ENCODE results near the gene GJC3.
"Not testable (repeated sequence)": the region's sequence is repeated elsewhere in the genome, so short reads cannot be mapped to it uniquely, and the experiment has no call there.

Gene GJC3, protein sequence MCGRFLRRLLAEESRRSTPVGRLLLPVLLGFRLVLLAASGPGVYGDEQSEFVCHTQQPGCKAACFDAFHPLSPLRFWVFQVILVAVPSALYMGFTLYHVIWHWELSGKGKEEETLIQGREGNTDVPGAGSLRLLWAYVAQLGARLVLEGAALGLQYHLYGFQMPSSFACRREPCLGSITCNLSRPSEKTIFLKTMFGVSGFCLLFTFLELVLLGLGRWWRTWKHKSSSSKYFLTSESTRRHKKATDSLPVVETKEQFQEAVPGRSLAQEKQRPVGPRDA

DNA sequence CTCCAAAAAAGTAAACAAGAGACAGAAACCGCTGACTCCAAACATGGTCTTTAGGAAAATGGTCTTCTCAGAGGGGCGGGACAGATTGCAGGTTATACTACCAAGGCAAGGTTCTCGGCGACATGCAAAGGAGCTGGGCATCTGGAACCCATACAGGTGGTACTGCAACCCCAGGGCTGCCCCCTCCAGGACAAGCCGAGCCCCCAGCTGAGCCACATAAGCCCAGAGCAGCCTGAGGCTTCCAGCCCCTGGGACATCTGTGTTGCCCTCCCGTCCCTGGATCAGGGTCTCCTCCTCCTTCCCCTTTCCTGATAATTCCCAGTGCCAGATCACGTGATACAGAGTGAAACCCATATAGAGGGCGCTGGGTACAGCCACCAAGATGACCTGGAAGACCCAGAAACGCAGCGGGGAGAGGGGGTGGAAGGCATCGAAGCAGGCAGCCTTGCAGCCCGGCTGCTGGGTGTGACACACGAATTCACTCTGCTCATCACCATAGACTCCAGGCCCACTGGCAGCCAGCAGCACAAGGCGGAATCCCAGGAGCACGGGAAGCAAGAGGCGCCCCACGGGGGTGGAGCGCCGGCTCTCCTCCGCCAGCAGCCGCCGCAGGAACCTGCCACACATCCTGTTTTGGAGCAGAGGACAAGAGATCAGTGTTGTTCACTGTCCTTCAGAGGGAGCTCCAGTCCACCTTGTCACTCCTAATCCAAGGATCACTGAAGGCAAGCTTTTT lies at the start of gene GJC3:
GJC3 (minus strand) TSS at position 627 of the 736 bp plus-strand sequence; CDS start at position 627, 0 bp downstream.
- DNase-seq (ENCODE audit: low read depth in 1 of 2, low spot score in 1 of 2) = peak; percentile 2 to 11

DNA sequence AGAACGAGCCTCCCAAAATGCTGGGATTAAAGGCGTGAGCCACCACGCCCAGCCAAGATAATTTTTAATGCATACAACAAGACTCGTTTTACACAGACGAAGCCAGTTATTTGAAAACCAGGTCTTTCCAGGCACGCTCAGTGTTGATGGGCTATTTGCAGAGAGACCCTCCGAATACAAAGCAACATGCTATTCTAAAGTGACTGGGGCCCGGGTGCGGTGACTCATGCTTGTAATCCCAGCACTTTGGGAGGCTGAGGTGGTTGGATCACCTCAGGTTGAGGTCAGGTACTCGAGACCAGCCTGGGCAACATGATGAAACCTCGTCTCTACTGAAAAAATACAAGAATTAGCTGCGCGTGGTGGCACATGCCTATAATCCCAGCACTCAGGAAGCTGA lies 47.2 kb upstream of the GJC3 start:
- DNase-seq (ENCODE audit: low read depth in 1 of 2, low spot score in 1 of 2) = no peak

DNA sequence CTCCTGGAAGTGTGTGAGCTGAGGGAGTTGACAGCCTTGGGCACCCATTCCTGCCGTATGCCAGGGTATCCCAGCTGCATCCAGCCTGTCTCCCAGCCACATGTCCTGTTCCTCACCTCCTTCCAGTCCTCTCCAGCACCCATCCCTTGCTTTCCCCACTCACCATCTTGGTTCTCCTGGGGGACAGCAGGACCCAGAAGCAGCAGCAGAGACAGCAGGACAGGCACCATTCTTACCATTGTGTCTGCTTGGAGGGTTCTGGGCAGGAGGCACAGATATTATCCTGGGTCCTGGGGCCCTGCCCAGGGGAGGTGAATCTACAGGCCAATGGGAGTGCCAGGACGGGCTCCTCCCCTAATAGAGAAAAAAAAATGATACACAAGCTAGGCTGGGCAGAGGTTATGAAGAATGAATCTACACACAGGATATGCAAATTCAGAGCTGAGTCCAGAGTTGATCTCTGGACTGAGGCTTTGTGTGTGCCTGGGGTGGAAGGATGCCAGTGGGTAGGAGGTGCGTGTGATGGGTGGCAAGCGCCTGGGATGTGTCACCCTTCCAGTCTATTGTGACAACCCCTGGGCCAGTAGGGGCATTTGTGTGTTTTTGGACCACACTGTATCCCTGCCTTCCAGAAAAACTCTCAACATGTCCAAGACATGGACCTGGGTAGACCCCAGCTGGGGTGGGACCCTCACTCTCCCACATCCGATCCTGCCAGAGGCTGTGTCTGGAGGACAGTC lies 46.5 kb upstream of the GJC3 start, which contains the start of gene AZGP1:
AZGP1 (minus strand) TSS at position 250 of the 740 bp plus-strand sequence; CDS start at position 239, 11 bp downstream.
- no peak for DNase-seq (ENCODE audit: low read depth in 1 of 2, low spot score in 1 of 2)

DNA sequence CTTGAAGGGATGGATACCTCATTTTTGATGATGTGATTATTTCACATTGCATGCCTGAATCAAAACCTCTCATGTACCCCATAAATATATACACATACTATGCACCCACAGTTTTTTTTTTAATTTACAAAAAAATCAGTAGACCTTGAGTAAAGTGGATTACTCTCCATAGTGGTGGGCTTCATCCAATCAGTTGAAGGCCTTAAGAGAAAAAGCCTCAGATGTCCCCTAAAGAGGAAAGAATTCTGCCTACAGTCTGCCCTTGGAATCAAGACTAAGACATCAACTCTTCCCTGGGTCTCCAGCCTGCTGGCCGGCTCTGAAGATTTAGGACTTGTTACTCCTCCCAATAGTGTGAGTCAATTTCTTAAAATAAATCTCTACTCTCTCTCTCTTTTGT lies 45.3 kb upstream of the GJC3 start:
- no peak for DNase-seq (ENCODE audit: low read depth in 1 of 2, low spot score in 1 of 2)

DNA sequence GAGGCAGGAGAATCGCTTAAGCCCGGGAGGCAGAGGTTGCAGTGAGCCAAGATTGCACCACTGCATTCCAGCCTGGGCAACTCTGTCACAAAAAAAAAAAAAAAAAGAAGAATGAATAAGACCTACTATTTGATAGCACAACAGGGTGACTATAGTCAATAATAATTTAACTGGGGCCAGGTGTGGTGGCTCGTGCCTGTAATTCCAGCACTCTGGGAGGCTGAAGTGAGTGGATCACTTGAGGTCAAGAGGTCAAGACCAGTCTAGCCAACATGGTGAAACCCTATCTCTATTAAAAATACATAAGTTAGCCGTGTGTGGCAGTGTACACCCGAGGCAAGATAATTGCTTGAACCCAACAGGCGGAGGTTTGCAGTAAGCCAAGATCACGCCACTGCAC lies 44.4 kb upstream of the GJC3 start:
- DNase-seq (ENCODE audit: low read depth in 1 of 2, low spot score in 1 of 2) = not testable (repeated sequence)

DNA sequence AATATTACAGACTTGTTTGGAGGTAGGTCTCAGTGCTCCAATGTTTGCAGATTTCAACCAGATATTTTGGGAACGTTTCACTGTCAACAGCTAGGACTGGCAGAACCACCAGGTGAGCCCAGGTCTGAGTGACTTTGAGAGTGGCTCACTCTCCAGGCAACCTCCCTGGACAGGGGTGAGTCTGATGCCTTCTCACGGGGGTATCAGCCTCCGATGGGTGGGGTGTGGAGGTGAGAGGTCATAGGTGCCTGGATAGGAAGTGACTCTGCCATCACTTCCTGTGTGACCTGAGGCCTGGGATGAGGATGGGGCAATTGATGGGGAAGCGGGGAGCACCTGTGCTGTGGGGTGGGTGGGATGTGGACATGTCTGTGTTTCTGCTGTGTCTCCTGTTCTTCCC lies 41.8 kb upstream of the GJC3 start:
- no peak for DNase-seq (ENCODE audit: low read depth in 1 of 2, low spot score in 1 of 2)

DNA sequence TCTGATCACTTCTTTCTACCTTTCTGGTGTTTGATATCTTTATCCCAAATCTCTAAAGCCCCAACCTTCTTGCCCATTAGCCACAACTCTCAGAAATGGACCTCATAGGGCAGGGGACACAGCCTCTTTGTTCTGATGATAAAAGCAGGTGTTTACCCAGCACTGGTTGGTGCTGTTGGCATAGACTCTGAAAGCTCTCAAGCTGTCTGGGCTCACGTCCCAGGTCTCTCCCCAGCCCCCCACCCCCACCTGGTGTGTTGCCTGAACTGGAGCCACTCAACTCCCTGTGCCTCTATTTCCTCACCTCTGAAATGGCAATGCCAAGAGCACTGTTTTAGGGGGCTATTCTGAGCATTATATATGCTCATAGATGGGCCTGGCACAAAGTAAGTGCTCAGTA lies 40.4 kb upstream of the GJC3 start:
- not testable (repeated sequence) for DNase-seq (ENCODE audit: low read depth in 1 of 2, low spot score in 1 of 2)

DNA sequence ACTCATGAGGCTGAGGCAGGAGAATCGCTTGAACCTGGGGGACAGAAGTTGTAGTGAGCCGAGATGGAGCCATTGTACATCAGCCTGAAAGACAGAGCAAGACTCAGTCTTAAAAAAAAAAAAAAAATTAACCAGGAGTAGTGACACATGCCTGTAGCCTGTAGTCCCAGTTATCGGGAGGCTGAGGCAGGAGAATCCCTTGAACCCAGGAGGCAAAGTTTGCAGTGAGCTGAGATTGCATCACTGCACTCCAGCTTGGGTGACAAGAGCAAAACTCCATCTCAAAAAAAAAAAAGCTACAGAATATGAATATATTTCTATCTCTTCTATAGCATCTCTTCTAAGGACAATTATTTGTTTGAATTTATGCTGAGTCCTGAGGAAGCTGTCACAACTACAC lies 39.9 kb upstream of the GJC3 start:
- DNase-seq (ENCODE audit: low read depth in 1 of 2, low spot score in 1 of 2) = no peak

DNA sequence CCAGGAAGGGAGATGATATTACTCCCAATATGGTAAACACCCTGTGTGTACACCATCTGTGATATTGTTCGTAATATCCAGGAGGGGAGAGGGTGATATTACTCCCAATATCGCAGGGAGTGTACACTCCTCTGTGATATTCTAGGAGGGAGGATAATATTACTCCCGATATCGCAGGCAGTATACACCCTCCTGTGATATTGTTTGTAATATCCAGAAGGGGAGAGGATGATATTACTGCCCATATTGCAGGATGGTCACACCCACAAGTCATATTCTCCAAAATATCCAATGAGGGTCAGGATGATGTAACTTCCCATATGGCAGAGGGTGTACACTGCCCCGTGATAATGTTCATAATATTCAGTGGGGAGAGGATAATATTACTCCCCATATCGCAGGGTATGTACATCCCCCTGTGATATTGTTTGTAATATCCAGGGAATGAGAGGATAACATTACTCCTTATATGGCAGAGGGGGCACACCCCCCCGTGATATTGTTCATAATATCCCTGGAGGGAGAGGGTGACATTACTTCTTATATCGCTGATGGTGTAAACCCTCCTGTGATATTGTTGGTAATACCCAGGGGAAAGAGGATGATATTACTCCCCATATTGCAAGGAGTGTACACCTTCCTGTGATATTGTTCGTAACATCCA lies 29.3 kb upstream of the GJC3 start:
- DNase-seq (ENCODE audit: low read depth in 1 of 2, low spot score in 1 of 2) = no peak

DNA sequence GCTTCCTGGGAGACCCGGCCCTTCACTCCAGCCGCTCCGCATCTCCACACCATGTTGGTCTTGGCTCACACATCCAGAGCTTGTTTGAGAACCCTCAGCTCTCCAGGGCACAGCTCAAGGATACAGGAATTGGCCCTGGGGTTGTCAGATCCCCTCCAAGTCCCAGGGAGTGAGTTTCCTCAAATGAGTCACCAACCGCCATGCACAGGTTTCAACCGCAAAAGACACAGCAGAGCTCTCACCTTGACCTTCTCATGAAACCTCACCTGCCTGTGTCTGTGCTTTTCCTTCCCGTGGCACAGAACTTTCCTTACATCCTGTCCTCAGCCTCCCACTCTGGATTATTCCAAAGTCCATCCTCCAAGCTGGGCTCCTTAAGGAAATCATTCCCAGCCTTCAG lies 25.8 kb upstream of the GJC3 start:
- no peak for DNase-seq (ENCODE audit: low read depth in 1 of 2, low spot score in 1 of 2)

DNA sequence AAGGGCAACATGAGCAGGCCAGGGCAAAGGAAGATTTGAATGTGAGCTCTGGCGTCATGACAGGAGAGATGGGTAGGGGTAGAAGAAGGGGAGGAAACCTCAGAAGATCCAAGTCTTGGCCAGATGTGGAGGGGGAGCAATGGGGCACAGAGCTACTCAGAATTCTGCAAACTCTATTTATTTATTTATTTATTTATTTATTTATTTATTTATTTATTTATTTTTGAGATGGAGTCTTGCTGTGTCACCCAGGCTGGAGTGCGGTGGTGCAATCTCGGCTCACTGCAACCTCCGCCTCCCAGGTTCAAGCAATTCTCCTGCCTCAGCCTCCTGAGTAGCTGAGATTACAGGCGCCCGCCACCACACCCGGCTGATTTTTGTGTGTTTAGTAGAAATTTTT lies 25.2 kb upstream of the GJC3 start:
- DNase-seq (ENCODE audit: low read depth in 1 of 2, low spot score in 1 of 2) = not testable (repeated sequence)

DNA sequence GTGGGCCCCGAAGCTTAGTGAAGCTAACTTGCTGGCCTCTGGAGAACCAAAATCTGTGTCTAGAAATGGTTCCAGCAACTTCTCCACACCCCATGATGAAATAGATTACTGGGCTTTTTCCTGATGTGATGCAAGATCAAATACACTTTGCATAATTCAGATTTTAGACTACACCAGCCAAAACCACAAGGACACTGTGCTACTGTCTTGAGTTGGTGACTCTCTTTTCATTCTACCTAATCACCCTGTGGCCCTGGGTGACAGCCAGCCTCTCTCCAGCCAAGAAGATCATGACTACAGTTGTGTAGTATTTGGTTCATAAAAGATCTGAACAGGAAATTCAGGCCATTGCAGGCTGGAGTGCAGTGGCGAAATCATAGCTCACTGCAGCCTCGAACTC lies 24.2 kb upstream of the GJC3 start:
- DNase-seq (ENCODE audit: low read depth in 1 of 2, low spot score in 1 of 2) = no peak

DNA sequence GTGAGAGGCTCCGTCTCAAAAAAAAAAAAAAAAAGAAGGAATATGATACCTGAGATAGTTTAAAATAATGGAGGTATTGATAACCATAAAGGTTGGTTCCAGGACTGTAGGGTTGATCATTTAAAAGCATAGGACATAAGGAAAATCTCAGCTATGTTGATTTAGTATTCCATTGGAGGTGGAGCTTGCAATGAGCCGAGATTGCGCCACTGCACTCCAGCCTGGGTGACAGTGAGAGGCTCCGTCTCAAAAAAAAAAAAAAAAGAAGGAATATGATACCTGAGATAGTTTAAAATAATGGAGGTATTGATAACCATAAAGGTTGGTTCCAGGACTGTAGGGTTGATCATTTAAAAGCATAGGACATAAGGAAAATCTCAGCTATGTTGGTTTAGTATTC lies 23.2 kb upstream of the GJC3 start:
- DNase-seq (ENCODE audit: low read depth in 1 of 2, low spot score in 1 of 2) = not testable (repeated sequence)

DNA sequence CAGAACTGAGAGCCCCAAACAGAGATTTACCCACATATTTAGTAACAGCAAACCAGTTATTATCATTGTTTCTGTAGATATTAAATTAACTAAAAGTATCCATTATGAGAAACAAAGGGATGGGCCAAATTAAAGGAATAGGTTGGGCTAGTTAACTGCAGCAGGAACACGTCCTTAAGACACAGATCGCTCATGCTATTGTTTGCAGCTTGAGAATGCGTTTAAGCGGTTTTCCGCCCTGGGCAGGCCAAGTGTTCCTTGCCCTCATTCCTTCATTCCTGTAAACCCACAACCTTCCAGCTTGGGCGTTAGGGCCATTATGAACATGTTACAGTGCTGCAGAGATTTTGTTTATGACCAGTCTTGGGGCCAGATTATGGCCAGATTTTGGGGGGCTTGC lies 21.4 kb upstream of the GJC3 start:
- DNase-seq (ENCODE audit: low read depth in 1 of 2, low spot score in 1 of 2) = not testable (repeated sequence)

DNA sequence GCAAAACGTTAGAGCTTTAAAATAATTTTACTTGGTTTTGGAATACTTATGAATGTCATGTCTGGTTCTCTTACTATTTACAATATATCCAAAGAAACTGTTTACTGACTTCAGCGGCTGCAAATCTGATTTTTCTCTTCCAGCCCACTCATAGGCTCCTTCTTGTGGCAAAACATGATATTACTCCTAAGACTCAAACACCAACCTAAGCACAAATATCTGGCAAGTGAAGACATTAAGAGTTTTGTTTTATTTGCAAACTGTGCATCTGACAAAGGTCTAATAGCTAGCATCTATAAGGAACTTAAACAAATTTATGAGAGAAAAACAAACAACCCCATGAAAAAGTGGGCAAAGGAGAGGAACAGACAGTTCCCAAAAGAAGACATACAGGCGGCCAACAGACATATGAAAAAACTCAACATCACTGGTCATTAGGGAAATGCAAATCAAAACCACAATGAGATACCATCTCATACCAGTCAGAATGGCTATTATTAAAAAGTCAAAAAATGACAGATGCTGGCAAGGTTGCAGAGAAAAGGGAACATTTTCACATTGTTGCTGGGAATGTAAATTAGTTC lies 20.3 kb upstream of the GJC3 start:
- DNase-seq (ENCODE audit: low read depth in 1 of 2, low spot score in 1 of 2) = no peak

DNA sequence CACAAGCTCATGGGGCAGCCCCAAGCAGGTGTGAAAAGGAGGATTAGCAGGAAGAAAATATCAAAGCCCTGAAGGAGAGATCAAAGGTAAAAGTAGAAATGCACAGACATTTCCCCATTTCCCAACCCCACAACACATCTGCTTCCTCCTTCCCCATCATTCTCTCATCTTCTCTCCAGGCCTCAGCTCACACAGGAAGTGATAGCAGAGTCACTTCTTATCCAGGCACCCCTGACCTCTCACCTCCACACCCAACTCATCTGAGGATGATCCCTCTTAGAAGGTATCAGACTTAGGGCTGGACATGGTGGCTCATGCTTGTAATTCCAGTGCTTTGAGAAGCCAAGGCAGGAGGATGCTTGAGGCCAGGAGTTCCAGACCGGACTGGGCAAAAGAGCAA lies 18.2 kb upstream of the GJC3 start:
- DNase-seq (ENCODE audit: low read depth in 1 of 2, low spot score in 1 of 2) = no peak

DNA sequence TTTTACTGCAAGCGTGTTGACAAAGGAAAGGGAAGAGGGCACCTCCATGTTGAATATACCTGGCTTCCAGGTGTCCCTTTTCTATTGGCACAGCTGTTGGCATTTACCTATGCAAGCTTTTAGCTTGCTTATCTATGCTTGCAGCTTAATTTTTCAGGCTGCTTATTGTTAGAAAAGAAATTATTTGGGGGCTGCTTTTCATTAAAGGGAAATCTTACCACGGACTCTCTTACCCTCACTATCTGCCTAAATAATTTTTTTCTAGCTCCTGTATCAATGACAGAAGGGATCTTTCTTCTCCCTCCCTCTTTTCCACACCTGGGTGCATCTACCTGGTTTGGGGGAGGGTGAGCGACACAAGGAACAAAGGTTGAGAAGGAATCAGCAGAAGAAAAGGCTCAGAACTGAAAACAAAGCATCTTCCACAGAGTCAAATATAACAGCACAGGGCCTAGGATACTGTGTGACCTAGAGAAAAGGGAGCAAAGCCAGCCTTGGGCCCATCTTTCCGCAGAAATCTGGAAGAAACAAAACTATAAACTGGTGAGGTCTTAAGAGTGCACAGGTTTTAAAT lies 15.2 kb upstream of the GJC3 start:
- no peak for DNase-seq (ENCODE audit: low read depth in 1 of 2, low spot score in 1 of 2)

DNA sequence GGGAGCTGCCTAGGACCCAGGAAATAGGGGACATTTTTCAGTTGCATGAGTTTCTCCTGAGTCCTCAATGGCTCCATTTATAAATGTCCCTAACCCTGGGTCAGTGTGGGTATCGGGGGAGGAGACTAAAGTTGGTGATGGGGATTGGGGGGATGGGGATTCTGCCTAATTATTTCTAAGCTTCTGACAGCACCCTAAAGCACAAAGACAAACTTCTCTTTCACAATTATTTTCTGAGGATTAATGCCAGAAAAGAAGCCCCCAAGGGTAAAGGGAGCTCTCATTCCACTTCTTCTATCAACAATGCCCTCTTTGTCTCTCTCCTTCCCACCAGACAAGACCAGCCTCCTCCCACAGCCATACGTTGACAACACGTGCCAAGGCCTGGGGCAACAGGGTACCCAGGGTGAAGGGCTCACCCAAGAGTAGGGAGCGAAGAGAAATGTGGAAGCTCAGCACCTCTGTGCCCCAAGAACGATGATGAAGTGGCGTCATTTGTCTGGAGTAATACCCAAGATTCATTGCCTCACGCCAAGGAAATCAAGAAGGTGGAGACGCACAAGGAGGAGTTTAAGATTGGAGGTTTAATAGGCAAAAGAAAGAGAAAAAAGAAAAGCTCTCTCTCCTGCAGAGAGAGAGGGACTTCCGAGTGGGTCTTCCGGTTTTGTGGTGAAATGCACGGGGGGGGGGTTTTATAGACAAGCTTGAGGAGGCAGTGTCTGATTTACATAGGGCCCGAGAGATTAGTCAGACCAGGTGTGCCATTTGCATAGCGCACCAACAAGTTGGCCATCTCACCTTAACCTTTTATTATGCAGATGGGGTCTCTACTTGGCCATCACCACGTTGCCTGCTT lies 14.4 kb upstream of the GJC3 start:
- DNase-seq (ENCODE audit: low read depth in 1 of 2, low spot score in 1 of 2) = no peak

DNA sequence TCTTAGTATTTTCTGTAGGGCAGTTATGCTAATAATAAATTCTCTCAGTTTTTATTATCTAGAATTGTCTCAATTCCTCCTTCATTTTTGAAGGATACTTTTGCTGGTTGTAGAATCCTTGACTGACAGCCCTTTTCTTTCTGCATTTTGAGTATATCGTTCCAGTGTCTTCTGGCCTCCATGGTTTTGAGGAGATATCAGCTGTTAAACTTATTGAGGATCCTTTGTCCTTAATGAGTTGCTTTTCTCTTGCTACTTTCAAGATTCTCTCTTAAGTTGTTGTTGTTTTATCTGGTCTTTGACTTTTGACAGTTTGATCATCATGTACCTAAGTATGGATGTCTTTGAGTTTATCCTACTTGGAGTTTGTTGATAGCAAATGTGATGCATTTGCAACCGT lies 8.9 kb upstream of the GJC3 start:
- no peak for DNase-seq (ENCODE audit: low read depth in 1 of 2, low spot score in 1 of 2)

DNA sequence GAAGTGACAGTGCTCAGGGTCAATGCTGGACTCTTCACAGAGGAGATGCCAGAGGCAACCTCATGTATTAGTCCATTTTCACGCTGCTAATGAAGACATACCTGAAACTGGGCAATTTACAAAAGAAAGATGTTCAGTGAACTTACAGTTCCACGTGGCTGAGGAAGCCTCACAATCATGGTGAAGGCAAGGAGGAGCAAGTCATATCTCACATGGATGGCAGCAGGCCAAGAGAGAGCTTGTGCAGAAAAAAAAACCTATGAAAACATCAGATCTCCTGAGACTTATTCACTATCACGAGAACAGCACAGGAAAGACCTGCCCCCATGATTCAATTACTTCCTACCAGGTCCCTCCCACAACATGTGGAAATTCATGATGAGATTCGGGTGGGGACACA lies 5.6 kb upstream of the GJC3 start:
- DNase-seq (ENCODE audit: low read depth in 1 of 2, low spot score in 1 of 2) = not testable (repeated sequence)

Measured in activated CD4-positive, alpha-beta T cell treated with anti-CD3 and anti-CD28 coated beads, Interleukin-2, amount 50 U/mL, for 24 hours (primary cell).